ENCODE data around the gene ALLC.
"Not testable (repeated sequence)": the region's sequence is repeated elsewhere in the genome, so short reads cannot be mapped to it uniquely, and the experiment has no call there.

ALLC gene

DNA sequence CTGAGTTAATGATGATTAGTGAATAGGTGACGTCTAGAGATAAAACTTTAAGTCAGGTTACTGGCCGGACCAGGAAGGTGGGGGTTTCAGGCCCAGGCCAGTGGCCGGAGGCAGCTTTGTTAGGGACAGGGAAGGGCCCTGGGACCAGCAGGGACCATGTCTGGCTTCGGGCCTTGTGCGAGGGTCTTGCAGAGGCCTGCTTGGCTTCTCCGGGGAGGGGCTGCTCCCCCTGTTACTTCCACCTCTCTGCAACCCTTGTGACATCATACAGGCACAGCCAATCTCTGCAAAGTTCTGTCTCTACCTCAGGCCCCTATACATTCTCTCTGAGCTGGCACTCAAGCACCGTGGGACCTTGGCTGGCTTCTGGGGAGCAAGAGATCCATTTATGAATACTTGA lies at the start of gene ALLC:
TSS of gene ALLC (plus strand) at position 320 of the 400 bp plus-strand sequence. CDS start 12,958 bp downstream, outside the sequence.
- no peak for DNase-seq

DNA sequence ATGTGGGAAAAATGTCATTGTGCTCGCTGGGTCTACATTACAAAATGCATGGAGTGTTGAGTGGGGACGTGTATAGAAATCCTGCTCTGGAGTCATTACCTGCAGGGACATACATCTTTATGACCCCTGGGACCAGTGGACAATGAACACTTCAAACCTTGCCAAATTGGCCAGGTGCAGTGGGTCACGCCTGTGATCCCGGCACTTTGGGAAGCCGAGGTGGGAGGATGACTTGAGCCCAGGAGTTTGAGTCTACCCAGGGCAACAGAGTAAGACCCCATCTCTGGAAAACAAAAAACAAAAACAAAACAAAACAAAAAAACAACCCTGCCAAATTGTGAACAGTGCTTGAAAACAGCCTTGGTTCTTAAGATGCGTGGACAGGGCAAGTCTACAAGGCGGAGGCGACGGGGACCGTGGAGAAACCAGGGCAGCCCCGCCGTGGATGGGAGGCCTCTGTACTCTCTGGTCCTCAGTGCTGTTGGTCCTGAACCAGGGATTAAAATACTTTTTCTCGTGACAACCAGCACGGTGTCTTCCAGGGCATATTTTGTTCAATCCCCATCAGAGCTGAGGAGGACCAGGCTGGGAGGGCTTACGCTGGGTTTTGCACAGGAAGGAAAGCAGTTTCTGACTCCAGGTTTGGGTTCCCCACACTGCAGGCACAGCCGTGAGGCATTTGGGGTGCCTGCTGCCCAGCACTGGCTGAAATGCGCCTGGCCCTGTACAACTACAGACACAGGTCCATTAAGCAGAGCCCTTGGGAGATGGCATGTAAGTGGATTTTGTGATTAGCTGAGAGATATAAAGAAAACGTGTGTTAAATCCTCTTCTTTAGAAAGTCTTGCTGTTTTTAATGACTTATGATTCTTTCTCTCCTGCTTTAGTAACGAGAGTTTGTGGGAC lies 49.4 kb upstream of the ALLC start:
- no peak for DNase-seq

DNA sequence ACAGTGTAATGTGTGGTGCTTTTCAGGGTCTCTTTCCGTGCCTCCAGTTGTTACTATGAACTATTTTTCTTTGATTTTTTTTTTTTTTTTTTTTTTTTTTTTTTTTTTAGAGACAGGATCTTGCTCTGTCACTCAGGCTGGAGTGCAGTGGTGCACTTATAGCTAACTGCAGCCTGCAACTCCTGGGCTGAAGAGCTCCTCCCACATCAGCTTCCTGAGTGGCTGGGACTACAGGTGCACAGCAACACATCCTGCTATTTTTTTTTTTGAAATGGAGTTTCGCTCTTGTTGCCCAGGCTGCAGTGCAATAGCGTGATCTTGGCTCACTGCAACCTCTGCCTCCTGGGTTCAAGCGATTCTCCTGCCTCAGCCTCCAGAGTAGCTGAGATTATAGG lies 48.7 kb upstream of the ALLC start:
- not testable (repeated sequence) for DNase-seq

DNA sequence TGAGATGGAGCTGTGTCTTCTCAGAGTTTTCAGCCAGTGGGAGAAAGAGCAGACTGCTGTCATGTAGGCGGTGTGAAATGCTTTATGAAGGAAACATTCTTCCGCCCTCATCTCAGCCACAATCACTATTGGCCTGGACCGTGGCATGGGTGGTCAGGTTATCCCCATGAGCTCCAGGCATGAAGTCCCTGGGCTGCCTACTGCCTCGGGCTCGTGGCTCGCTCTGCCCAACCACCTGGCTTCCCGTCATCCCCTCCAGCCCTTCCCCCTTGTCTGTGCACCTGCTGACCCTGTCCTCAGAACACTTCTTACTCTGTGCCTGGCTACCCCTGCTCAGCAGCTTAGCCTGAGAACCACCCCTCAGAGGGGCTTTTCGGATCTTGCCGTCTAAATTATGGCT lies 47.6 kb upstream of the ALLC start:
- no peak for DNase-seq

DNA sequence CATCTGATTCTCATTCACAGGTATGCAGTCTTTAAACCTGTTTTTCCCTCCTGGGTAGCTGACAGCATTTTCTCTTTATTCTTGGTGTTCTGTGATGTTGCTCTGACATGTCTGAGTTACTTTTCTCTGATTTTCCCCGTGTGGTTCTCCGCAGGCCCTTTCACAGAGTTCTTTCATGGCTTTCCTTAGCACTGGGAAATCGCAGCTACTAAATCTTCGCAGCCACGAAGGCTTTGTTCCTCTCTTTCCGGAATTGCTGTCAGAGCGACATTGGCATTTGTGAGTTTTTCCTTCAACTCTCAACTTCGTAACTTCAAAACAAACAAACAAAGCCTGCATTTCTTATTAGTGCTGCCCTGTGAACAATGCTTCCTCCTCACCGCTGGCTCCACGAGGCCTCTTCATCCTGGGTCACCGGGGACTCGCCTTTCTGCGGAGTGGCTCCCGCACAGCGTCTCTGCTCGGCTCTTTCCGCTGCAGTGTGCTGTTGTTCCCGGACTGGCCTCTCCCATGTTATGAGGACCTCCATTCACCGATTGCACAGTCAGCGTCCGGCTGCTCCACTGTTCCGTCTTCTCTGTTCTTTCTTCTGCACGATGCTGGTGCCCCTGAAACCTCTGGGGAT lies 47.0 kb upstream of the ALLC start:
- DNase-seq = no peak

DNA sequence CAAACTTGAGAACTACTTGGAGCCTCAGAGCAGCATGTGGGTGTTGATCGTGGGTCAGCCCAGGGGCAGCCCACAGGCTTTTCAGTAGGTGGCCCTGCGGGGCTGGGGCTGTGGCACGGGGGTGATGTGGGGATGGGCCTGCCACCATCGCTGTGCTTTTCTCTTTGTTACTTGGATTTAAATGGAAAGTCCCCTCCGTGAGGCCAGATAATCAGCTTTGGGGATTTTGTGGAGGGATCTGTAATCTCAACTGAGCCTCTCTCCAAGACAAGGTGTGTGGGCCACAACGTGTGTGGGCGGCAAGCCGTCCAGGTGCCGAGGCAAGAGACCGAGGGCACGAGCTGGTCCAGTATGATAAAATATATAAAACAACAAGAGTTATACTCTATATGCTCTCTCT lies 46.4 kb upstream of the ALLC start:
- no peak for DNase-seq

DNA sequence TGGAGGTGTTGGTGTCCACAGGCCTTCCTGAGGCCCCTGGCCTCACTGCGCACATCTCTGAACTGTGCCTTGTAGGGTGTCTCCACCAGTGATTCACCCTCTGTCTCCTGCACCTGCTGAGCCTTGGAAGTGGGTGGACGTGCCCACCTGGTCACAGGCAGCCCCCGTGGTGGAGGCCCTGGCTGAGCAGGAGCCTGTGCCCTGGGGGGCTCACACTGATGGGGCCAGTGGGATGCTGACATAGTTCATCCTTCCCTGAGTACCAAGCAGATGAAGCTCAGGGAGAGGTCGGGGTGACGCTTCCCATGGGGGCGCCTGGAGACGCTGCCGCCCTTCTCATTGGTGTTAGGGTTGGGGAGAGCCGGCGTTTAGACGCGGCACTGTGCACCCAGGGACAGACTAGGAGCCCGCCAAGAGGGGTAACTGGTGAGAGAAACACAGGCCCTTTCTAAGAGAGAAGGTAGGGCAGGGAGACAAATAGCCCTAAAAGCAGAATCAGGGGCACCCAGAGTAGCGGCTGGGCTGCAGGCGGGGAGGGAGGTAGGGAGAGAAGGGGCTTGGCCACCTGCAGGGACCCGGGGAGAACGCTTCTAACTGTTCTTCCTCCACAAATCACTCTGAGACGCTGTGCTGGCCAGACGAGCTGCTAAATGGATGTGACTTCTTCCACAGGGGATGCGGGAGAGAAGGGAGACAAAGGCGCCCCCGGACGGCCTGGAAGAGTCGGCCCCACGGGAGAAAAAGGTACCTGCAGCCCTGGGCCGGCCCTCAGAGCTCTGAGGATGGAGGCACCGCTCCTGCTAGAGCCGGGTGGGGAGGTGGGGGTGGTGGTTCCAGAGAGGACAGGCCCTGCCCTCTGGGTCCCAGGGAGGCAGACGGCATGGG lies 45.1 kb upstream of the ALLC start:
- no peak for DNase-seq

DNA sequence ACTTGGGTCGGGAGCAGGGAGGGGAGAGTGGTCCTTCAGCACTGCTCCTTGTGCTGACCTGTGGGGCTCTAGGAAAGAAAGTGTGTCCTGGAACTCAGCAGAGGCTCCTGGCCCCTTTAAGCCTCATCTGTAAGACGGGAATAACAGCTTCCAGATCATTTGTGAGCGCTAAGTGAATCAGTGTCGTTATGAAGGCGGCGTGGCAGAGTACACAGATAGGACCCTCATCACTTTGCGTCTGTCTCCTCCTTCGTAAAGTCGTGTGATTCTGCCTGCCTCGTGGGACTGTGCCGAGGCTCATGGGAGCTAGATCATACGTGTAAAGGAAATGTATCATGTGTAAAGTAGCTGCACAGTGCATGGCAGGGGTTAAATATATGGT lies 44.5 kb upstream of the ALLC start:
- no peak for DNase-seq

DNA sequence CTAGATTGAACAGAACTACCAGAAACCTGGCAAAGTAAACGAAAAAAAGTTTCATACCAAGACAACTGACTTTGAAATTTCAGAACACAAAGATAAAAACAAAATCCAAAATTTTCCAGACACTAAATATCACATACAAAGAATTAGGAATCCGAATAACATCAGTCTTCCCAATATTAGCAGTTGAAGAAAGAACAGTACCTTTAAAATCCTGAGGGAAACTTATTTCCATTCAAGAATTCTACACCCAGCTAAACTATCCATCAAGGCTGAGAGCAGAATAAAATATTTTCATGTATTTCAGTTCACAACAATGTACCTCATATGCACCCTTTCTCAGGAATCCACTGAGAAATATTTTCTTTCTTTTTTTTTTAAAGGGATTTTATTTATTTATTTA lies 43.3 kb upstream of the ALLC start:
- not testable (repeated sequence) for DNase-seq

DNA sequence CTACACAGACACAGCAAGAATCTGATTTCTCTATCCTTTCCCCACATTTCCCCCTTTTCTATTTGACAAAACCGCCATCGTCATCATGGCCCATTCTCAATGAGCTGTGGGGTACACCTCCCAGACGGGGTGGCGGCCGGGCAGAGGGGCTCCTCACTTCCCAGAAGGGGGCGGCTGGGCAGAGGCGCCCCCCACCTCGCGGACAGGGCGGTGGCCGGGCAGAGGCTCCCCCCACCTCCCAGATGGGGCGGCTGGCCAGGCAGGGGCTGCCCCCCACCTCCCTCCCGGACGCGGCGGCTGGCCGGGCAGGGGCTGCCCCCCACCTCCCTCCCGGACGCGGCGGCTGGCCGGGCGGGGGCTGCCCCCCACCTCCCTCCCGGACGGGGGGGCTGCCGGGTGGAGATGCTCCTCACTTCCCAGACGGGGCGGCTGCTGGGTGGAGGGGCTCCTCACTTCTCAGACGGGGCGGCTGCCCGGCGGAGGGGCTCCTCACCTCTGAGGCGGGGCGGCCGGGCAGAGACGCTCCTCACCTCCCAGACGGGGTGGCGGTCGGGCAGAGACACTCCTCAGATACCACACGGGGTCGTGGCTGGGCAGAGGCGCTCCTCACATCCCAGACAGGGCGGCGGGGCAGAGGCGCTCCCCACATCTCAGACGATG lies 42.3 kb upstream of the ALLC start:
- not testable (repeated sequence) for DNase-seq

DNA sequence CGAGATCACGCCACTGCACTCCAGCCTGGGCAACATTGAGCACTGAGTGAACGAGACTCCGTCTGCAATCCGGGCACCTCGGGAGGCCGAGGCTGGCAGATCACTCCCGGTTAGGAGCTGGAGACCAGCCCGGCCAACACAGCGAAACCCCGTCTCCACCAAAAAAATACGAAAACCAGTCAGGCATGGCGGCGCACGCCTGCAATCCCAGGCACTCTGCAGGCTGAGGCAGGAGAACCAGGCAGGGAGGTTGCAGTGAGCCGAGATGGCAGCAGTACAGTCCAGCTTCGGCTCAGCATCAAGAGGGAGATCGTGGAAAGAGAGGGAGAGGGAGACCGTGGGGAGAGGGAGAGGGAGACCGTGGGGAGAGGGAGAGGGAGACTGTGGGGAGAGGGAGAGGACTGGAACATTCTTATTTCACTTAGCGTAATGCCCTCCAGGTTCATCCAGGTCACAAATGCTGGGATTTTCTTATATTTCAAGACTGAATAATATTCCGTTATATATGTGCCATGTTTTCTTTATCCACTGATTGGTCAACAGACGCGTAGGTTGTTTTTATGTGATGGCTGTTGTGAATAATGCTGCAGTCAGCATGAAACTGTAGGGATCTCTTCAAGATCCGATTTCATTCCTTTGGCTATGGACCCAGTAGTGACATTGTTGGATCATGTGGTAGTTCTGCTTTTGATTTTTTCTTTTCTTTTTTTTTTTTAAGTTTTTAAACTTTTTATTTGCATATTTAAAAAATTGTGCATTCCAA lies 41.4 kb upstream of the ALLC start:
- DNase-seq = not testable (repeated sequence)

DNA sequence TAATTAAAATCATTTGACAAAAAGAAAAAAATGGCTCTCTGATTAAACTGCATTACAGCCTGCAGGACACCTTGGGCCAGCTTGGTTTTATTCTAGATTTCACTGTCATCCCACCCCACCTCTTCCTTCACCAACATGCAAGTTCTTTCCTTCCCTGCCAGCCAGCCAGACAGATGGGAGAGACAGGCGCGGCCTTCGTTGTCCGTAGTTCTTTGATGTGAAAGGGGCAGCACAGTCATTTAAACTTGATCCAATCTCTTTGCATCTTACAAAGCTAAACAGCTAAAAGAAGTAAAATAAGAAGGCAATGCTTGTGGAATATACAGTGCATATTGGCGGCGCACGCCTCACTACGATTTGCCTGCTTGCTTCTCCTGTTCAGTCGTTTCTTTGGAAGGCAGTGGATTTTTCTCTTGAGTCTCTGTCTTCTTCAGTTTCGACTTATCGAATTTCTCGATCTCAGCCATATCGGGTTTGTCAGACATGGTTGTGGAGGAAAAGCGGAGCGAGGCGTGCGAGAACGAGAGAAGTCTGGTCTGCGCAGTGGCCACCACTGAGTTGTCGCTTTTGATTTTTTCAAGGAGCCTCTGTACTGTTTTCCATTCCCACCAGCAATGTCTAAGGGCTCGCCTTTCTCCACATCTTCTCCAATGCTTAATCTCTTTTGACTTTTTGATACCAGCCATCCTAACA lies 40.7 kb upstream of the ALLC start:
- DNase-seq = no peak

DNA sequence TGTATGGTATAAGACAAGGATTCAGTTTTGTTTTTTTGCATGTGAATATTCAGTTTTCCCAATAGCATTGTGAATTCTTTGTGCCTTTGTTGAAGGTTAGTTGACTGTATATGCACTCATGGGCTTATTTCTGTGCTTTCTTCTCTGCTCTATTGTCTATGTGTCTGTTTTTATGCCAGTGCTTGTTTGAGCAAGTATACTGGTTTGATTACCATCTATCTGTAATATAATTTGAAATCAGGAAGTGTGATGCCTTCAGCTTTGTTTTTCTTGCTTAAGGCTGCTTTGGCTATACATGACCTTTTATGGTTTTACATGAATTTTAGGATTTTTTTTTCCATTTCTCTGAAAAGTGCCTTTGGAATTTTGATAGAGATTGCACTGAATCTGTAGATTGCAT lies 39.6 kb upstream of the ALLC start:
- no peak for DNase-seq

DNA sequence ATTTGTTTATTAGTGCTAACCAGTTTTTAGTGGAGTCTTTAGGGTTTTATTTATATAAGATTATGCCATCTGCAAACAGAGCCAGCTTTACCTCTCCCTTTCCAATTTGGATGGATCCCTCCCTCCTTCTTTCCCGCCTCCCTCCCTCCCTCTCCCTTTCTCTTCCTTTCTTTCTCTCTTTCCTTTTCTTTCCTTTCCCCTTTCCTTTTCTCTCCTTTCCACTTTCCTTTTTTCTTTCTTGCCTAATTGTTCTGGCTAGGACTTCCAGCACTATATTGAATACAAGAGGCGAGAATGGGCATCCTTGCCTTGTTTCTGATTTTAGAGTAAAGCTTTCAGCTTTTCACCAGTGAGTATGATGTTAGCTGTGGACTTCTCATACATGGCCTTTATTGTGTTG lies 39.0 kb upstream of the ALLC start:
- no peak for DNase-seq

DNA sequence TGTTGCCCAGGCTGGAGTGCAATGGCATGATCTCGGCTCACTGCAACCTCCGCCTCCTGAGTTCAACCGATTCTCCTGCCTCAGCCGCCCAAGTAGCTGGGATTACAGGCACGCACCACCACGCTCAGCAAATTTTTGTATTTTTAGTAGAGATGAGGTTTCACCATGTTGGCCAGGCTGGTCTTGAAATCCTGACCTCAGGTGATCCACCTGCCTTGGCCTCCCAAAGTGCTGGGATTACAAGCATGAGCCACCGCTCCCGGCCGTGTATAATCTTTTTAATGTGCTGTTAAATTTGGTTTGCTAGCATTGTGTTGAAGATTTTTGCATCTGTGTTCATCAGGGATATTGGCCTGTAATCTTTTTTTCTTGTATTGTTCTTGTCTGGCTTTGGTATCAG lies 38.3 kb upstream of the ALLC start:
- not testable (repeated sequence) for DNase-seq

DNA sequence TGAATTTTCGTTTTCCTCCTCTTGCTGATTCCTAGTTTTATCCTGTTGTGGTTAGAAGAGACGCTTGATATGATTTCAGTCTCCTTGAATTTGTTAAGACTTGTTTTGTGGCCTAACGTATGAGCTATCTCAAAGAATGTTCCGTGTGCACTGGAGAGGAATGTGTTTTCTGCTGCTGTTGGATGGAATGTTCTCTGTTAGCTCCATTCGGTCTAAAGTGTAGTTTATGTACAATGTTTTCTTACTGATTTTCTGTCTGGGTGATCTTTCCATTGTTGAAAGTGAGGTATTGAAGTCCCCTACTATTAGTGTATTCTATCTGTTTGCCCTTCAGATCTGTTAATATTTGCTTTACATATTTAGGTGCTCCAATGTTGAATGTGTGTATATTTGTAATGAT lies 37.2 kb upstream of the ALLC start:
- DNase-seq = no peak

DNA sequence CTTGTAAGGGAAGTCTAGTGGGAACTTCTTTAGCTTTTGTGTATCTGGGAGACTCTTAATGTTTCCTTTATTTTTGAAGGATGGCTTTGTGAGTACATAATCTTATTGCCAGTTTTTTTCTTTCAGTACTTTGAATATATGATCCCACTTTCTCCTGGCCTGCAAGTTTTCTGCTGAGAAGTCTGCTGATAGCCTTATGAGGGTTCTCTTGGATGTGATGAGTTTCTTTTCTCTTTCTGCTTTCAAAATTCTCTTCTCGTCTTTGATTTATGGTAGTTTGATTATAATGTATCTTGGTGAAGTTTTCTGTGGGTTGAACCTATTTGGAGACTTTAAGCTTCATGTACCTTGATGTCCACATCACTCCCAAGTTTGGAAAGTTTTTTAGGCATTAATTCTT lies 35.0 kb upstream of the ALLC start:
- DNase-seq = no peak

DNA sequence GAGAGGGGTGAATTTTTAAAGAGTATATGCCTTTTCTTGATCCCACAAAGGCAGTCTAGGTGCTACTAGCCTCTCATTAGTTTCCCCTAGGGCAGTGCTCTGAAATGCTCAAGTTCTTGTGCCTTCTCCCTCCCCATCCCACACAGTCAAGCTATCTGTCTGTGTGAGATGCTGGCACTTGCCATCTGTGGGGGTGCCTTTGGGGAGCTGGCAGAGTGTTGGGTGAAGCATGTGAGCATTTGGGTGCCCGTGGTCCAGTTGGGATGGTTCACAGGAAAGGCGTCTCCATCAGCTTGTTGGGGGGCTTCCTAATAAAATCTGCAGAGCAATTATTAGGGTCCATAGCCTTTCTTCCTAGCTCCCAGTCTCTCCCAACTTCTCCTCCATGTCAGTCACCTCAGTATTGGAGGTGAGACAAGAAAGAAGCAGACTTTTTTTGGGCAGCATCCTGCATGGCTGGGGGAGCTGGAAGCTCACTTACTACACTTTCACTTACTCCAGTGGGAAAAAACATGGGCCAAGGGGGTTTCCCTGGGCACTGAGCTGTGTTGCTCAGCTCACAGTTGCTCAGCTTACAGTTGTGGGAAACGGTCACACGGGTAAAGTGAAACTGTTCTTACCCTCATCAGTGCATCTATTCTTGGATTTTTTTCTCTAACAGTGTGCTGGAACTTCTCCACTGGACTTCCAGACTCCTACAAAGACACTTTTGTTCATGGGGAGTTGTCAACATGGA lies 33.8 kb upstream of the ALLC start:
- no peak for DNase-seq

DNA sequence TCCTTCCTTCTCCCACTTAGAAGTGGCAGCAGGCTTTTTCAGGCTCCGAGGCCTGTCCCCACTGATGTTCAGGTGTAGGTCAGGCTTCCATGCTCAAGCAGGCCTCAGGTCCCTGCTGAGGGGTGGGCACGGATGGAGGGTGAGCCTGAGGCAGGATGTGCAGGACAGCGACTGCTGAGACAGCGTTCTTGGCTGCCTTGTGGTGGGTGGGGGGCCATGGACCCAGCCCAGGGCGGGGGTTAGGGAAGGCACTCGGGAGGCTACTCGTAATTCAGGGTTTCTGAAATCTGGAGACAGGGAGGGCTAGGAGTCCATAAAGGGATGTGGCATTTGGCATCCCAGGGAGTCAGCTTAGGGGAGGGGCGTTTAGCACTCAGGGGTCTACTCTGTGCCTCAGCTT lies 32.8 kb upstream of the ALLC start:
- DNase-seq = no peak

DNA sequence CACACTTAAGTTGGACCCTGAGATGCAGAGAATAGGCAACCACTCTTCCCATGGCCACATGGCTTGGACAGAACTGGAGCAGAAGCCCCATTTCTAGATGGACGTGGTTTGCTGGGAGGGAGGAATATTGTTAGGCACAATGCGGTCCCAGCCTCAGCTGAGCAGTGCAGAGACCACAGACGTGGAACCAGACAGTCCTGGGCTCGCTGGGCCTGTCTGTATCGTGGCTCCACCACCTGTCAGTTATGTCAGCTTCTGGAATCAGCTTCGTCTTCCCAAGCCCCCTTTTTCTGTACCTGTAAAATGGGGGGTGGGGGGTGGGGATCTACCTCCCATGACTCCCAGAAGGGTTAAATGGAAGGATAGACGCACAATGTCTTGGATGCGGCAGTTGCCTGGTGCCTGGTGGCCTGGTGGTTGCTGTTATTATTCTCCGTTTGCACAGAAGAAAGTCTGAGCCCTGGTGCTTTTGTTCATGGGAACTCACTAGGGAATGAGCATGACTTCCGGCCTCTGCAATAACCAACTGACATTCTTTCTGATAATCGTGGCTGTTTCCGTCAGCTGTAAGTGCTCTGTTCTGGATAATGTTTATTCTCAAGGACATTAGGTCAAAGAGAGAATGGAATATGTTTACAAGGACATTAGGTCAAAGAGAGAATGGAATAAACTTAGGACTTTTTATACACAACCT lies 31.7 kb upstream of the ALLC start:
- DNase-seq = no peak
